Stimulated activated CD4-positive, alpha-beta T cell treated with anti-CD3 and anti-CD28 coated beads, TNF-alpha, amount 100 ng/mL, for 4 hours (primary cell): ENCODE measurements around the gene RGS4.

Experiments
- DNase-seq, 3 experiments: peaks; one replicate each; pipeline ENCODE4 v3.0.0-alpha.2; 2020; ENCODE audit warnings: low read depth in 3 of 3

RGS4 gene

DNA sequence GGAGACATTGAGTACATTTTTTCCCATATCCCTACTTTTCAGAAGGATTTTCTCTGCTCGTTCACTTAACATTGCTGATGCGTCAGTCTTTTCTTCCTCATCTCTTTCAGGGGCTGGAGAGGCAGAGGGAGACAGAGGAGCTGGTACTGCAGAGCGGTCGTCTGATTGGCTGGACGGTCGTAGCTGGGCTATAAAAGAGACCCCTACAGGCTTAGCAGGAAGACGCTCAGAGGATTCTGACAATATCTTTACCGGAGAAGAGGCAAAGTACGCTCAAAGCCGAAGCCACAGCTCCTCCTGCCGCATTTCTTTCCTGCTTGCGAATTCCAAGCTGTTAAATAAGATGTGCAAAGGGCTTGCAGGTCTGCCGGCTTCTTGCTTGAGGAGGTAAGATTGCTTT lies at the start of gene RGS4:
RGS4 (plus strand) TSS at position 220 of the 400 bp plus-strand sequence; CDS start at position 344, 124 bp downstream.
- no peak for DNase-seq

DNA sequence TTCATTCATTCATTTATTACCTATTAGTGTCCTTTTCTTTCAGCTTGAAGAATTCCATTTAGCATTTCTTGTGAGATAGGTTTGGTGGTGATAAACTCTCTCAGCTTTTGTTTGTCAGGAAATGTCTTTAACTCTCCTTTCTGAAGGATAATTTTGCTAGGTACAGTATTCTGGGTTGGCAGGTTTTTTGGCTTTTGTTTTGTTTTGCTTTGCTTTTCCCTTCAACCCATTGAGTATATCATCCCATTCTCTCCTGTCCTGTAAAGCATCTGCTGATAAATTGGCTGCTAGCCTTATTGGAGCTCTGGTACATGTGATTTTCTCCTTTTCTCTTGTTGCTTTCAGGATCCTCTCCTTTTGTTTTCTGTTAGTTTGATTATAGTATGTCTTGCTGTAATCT lies 47.0 kb upstream of the RGS4 start:
- no peak for DNase-seq

DNA sequence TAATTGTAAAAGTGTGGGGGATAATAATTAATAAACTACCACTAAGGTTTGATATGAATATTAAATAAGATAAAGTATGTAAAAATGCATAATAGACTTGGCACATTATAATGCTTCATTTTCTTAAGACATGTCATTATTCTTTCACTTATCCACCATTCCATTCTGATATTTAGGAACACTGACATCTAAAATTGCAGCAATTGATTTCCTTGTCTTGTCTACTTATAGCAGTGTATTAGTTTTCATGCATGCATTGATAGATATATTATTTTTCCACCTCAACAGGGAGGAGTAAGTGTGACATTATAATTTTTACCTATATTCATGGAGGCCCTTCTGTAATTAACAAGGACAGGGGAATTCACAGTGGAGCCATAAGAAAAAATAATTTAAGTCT lies 41.6 kb upstream of the RGS4 start:
- no peak for DNase-seq

DNA sequence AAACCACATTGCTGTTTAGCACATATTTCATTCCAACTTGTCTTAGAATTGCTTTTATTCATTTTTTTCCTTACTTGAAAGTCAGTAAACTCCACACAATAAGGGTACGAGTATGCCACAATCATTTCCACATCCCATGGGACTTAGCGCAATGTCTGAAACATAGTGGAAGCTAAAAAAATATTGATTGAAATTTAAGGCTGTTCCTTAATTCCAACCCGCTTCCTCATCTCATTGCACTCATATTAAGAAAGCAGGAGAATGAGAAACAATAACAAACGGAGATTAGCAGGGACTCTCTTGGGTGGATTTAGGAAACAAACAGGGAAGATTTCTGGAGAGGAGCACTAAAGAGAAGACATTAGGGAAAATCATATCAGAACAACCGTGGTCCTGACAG lies 39.3 kb upstream of the RGS4 start:
- no peak for DNase-seq

DNA sequence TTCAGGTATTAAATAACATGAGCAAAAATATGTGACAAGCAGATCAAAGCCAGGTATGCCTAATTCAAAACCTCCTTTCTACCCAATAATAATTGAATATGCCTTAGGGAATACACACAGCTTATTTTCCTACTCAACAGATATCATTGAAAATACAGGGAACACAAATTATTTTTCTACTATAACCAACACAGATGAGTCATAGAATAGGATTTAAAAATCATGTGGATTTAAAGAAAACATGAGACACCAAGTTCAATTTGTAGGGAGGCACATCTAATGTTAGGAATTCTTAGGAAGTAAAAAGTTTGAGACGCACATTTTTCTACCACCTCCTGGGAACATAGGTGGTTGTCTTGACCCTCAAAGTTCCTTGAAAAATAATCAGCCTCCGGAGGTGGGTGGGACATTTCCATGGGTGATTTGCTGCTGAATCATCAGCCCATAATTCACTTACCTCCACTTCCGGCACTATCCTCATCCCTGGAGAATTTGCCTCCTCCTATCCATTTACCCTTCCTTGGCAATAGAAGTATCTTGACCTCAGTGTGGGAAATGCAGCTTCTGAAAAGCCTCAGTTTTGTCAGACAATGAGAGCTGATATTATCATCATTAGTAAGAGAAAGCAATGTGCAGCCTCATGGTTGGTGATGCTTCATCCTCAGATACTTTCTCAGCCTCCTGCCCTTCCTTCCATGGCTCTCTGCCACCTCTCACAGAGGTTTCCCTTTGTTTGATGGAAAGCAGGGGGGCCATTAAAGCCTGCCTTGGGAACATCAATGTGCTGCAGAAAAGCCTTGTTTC lies 33.5 kb upstream of the RGS4 start:
- DNase-seq, result no peak

DNA sequence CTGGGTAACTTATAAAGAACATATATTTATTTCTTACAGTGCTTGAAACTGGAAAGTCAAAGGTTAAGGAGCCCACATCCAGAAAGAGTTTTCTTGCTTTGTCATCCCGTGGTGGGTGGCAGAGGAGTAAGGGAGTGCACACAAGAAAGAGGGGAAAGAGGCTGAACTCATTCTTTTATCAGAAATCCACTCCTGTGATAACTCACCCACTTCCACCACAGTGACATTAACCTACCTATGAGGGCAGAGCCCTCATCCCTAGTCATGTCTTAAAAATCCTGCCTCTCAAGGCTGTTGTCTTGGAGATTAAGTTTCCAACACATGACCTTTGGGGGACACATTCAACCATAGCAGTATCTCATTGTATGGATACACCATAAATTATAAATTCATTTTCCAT lies 32.5 kb upstream of the RGS4 start:
- no peak for DNase-seq

DNA sequence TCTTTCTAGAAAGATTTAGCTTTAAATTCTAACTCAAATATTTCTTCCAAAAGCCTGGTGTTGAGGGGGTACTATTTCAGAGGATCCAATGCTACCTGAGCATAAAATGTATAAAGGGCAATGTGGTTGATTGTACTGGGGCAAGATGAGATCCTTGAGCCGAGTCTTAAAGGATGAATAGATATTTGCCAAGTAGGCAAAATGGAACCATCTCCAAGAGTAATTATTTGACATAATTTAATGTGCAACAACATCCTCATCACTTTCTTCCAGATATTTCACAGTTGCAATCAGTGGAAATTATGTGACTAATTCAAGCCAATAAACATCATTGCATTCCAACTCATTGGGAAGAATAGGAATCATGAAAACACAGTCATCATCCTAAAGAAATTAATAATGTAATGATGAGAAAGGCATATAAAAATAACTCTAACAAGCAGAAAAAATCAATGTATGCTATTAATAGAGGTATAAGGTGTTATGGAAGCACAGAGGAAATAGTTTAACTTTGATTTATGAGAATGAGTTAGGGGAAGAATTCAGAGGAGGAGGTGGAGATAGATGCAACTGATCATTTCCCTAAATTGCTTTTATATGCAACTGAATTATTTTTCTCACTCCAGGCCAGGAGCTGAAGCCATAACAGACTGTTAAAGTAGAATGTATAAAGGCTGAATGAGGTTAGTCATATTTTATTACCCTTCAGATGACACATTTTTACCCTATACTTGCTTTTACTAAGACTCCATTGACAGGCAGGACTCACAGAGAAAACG lies 30.0 kb upstream of the RGS4 start:
- DNase-seq, result no peak

DNA sequence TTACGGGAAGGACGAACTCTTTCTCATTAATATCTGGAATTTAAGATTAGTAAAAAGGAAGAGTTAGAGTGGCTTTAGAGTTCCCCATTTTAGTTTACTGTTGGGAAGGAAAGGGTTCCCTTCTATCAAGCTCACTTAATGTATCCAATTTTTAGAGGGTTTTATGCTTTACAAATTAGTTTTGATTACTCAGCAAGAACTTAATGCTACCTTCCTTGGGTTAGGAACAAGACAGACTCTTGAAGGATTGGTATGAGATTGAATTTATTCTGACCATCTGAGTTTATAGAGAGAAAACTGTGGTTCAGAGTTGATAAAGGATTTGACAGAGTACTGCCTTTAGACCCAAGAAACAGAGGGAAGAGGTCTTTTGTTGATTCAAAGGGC lies 29.5 kb upstream of the RGS4 start:
- DNase-seq, result no peak

DNA sequence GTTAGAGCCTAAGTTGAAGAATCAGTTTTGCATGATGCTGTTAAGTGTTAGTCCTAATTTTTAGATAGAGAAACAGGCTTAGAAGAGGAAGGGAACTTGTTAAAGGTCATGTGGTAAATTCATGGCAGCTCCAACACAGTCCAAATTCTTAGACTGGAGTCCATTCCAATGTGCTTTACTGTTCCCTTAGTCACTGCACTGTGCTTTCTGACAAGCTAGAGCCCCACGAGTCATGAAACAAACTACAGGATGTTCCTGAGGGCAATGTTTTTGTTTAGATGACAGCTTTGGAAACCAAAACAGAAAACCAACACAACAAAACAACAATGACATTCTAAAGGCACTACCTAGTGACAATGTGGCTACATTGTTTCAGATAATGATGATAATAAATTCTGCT lies 23.1 kb upstream of the RGS4 start:
- DNase-seq, result no peak

DNA sequence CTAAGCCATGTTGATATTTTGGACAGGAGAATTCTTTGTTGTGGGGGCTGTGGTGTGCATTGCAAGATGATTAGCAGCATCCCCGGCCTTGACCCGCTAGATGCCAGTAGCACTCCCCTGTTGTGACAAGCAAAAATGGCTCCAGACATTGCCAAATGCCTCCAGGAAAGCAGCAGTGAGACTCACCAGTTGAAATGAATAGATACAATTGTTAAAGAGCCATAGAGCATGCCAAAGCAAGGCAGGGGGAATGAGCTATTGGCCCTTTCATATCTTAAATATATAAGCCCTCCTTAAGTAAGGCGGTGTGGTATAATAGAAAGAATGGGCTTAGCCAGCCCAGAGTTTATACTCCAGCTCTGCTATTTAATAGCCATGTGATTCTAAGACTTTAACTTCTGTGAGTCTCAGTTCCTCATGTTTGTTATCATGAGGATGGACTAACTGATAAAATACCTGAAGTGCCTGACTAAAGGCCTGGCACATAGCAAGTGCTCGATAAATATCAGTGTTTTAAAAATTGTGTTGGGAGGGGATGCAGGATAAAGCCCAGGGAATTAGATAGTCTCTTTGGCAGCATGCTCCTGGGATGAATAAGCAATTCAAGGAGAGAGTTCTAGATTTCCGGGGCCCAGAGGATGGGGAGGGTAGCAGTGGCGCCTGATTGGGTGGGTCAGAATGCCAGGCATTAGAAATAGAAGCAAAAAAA lies 21.1 kb upstream of the RGS4 start:
- no peak for DNase-seq

DNA sequence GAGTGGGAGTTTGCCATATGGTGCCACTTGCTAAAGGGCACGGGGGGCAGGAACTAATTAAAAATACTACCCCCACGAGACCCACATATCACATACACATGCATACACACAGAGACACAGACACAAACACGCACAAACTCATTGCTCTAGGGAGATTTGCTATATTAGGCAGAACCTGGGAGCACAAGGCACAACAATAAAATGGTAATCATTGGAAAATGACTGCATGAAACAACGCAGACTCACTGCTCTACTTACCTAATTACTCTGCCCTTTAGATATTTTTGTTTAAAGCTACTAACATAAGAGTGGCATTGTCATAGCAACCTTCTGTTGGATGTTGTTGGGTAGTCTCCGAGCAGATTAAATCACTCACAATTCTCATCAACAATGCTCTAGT lies 20.3 kb upstream of the RGS4 start:
- DNase-seq, result no peak

DNA sequence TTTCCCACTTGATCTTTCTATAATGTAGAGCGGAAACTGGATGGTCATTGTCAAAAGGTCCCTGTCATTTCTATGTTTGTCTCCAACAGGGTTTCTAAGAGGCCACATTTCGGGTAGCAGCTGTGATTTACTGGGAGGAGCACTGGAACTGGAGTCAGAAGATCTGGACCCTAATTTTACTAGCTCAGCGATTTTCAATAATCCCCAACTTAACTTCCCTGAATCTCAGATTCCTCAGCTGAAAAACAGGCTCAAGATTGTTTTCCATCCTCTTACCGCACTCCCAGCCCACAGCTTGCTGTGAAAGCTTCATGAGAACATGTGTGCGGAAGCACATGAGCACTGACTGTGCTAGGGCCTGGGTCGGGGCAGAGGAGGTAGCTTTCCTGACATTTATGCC lies 19.9 kb upstream of the RGS4 start:
- DNase-seq, result no peak

DNA sequence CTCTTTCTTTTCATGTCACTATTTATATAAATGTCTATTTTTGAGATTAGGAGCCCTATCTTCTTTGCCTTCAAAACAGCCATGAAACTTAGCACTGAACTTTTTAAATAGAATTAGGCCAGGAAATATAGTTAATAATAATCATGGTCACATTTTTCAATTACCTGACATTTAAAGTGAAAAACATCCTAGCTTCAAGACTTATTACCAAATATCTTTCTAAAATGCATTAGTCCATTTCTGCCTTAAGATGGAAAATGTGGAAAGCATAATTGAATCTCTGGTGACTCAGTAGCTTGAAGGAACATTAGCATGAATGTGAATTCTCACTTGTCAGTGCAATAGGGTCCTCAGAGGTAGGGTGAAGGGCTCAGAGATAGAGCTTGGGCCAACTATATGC lies 18.7 kb upstream of the RGS4 start:
- no peak for DNase-seq

DNA sequence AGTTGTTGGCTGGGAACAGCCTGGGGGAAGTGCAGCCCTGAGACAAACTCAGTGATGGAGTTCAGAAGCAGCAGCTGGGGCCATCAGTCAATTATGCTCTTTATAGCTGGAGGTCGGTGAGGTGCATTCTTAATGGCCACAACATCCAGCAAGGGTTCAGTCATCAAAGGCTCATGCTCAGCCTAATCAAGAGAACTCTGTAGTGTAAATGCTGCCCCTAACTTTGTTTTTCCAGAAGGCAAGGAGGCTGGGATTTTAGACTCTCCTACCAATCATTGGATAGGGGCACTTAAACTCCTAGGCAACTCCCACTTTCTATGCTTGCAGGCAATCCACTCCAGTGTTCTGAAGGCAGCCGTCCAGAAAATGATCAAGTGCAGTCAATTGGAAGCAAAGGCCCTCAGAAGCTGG lies 15.0 kb upstream of the RGS4 start:
- DNase-seq, result no peak

DNA sequence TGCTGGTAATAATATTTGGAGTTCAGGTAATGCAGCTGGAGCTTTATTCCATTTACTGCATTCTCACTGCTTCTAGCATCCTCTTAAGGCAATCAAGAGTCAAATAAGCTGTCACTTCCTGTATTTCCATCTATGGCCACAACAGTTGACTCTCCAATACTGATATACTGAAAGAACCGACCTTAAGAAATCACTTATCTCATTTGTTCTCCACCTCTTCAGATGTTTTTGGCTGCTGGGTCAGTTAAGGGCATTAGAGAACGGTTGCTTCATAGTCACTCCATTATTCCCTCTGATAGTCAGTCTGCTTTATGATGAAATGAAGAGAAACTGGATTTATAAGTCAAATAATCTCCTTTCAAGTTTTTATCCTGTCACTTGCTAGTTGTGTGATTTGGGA lies 14.2 kb upstream of the RGS4 start:
- DNase-seq, result no peak

DNA sequence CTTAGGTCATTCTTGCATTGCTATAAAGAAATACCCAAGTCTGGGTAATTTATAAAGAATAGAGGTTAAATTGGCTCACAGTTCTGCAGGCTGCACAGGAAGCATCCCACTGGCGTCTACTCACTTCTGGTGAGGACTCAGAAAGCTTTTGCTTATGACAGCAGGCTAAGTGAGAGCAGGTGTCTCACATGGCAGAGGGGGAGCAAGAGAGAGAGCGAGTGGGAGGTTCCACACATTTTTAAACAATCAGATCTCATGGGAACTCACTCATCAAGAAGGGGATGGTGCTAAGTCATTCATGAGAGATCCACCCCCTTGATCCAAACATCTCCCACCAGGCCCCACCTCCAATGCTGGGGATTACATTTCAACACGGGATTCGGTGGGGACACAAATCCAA lies 13.6 kb upstream of the RGS4 start:
- DNase-seq, result no peak

DNA sequence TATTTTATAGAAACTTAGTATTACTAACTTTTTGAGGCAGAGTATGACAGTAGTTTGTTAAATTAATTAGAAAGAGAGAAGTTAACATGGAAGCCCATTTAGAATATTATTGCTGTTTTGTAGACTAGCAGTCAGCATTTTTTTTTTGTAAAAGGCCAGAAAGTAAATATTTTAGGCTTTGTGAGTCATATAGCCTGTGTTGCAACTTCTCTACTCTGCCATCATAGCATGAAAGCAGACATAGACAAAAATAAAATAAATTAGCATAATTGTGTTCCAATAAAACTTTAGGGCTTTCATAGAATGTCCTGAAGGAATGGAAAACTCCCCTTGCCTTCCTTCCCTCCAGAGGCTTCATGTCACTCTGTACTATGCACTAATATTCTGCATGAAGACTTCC lies 12.3 kb upstream of the RGS4 start:
- DNase-seq, result no peak

DNA sequence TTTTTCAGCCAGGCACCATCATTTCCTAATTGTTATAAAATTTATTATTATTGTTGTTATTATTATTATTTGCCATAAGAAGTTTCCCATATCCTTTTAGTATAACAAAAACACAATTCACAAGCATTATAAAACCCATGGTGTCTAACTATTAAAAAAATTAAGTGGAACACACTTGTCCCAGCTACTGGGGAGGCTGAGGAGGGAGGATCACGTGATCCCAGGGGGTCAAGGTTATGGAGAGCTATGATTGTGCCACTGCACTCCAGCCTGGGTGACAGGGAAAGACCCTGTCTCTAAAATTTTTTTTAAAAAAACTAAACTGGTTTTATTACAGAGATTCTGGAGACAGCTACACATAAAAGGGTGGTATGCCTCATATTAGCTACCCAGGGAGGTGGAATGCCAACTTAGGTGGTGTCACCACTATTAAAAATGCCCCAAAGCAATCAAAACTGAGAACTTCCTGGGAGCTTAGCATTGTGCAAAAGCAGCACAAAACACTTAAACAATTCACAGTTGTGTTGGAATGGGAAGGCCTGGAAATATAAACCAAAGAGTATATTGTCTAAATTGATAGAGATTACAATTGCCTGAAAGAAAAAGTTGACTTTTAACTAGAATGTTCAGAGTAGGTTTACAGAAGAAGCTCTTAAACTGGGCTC lies 8.7 kb upstream of the RGS4 start:
- DNase-seq, result no peak

DNA sequence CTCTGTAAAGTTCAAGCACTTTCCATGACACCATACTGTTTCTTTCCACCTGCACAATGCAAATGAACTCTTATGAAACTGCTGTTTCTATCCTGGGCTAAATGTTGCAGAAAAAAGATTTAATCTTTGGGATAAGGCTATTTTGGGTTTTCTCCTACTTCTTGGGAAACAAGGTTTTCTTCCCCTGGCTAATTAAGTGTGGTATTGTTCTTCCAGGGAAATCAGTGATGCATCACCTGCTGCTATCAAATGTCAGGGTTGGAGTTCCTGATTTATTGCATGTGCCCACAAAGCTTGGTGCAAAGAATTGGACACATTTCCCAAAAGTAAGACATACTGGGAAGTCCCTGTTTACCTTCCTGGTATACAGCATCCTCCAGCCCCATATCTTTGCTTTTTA lies 6.0 kb upstream of the RGS4 start:
- DNase-seq, result no peak

DNA sequence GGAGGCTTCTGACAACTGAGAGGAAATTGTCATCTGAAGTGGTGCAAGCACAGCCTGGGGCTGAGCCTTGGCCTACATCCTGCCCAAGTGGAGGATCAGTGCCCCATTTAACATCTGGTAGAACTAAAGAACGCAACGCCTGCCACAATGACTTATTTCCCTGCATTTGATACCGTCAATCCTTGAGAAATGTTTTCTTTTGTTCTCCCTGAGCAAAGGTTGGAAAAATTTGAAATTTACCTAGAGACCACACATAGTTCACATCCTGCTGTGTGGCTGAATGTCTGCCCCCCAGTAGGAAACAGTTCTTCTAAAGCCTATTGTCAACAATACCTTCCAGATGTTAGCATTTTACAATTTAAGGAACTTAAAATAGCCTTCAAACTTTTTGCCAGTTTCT lies 5.6 kb upstream of the RGS4 start:
- DNase-seq, result no peak

DNA sequence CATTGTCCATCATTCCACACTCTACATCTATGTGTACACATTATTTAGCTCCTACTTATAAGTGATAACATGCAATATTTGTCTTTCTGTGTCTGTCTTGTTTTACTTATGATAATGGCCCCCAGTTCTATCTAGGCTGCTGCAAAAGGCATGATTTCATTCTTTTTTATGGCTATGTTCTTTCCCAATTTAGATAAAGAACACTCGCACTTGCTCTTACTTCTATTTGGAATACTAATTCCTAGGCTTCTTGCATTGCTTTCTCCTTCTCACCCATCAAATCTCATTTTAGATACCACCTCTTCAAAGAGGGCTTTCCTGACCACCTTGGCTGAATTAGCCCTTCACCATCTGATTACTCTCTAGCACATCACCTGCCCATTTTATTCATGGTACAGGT lies 3.0 kb upstream of the RGS4 start:
- no peak for DNase-seq

DNA sequence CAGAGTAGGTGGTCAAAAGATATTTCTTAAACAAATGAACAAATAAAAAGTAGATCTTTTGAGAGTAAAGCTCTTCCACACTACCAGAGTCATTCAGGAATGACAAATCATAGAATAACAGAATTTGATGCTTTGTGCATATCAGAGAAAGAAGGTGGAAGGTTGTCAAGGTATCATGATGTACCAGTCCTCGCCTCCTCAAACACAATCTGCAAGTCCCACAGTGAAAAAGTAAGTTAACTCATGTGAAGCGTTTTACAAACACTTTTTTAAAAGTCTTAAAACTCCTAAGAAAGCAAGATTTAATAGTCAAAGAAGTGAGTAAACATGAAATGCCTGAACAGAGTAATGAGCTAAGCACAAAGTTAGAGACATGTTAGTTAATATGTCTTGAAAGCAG lies 2.5 kb upstream of the RGS4 start:
- DNase-seq, result no peak
